ENCODE results near the gene DCAKD. TPM values are rescaled to one million over a fixed set of nuclear protein-coding genes. Genes with fewer than 3 reads are reported as not detected.

Gene DCAKD
- total RNA-seq, 1 experiment from 2014 or later, result 57.7 TPM

DNA sequence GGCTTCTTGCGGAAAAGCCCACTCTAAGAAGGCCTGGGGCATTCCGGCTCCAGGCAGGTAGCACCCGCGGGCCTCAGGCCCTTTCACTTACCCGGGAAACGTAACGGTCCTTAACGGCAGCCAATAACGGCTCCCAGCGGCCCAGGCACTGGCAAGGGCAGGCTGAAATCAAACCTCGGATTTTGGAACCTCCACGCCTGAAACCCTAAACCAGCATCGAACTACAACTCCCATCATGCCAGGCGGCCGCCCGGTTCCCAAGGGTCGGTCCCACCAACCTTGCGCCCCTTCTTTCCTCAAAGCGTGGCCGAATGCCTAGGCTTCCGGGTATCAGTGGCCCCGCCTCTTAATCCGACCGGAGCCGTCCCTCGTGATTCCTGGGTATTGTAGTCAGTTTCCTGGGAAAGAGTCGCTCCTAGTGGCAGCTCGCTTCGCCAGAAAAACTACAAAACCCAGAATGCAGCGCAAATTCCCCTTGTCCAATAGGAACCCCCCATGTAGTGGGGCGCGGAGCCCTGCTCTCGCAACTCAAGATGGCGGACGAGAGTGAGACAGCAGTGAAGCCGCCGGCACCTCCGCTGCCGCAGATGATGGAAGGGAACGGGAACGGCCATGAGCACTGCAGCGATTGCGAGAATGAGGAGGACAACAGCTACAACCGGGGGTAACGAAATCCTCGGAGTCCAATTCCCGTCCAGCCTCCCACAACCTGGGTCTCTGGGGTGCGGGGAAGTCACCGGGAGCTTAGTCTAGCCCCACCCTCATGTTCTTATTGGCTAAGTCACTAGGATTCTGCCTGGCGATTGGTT lies 9.6 kb upstream of the DCAKD start, which contains the start of gene NMT1 (continued):
- TF ChIP-seq, protein P1, sequence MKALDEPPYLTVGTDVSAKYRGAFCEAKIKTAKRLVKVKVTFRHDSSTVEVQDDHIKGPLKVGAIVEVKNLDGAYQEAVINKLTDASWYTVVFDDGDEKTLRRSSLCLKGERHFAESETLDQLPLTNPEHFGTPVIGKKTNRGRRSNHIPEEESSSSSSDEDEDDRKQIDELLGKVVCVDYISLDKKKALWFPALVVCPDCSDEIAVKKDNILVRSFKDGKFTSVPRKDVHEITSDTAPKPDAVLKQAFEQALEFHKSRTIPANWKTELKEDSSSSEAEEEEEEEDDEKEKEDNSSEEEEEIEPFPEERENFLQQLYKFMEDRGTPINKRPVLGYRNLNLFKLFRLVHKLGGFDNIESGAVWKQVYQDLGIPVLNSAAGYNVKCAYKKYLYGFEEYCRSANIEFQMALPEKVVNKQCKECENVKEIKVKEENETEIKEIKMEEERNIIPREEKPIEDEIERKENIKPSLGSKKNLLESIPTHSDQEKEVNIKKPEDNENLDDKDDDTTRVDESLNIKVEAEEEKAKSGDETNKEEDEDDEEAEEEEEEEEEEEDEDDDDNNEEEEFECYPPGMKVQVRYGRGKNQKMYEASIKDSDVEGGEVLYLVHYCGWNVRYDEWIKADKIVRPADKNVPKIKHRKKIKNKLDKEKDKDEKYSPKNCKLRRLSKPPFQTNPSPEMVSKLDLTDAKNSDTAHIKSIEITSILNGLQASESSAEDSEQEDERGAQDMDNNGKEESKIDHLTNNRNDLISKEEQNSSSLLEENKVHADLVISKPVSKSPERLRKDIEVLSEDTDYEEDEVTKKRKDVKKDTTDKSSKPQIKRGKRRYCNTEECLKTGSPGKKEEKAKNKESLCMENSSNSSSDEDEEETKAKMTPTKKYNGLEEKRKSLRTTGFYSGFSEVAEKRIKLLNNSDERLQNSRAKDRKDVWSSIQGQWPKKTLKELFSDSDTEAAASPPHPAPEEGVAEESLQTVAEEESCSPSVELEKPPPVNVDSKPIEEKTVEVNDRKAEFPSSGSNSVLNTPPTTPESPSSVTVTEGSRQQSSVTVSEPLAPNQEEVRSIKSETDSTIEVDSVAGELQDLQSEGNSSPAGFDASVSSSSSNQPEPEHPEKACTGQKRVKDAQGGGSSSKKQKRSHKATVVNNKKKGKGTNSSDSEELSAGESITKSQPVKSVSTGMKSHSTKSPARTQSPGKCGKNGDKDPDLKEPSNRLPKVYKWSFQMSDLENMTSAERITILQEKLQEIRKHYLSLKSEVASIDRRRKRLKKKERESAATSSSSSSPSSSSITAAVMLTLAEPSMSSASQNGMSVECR (CRISPR knock-in tag; IDR thresholded peaks at IDR 0.05; ENCODE audit: borderline replicate concordance), result 0 out of 2 replicates have a peak, but pooled peaks have one; percentile 18
- TF ChIP-seq, protein P2, sequence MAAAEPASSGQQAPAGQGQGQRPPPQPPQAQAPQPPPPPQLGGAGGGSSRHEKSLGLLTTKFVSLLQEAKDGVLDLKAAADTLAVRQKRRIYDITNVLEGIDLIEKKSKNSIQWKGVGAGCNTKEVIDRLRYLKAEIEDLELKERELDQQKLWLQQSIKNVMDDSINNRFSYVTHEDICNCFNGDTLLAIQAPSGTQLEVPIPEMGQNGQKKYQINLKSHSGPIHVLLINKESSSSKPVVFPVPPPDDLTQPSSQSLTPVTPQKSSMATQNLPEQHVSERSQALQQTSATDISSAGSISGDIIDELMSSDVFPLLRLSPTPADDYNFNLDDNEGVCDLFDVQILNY (CRISPR knock-in tag; IDR thresholded peaks at IDR 0.05), result no peak
- peak; percentile 35; the same call in 1 of the 2 replicates for TF ChIP-seq FOXK1 (CRISPR knock-in tag; IDR thresholded peaks at IDR 0.05)
- TF ChIP-seq, protein P3, sequence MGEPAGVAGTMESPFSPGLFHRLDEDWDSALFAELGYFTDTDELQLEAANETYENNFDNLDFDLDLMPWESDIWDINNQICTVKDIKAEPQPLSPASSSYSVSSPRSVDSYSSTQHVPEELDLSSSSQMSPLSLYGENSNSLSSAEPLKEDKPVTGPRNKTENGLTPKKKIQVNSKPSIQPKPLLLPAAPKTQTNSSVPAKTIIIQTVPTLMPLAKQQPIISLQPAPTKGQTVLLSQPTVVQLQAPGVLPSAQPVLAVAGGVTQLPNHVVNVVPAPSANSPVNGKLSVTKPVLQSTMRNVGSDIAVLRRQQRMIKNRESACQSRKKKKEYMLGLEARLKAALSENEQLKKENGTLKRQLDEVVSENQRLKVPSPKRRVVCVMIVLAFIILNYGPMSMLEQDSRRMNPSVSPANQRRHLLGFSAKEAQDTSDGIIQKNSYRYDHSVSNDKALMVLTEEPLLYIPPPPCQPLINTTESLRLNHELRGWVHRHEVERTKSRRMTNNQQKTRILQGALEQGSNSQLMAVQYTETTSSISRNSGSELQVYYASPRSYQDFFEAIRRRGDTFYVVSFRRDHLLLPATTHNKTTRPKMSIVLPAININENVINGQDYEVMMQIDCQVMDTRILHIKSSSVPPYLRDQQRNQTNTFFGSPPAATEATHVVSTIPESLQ (CRISPR knock-in tag; IDR thresholded peaks at IDR 0.05), result no peak
- no peak for TF ChIP-seq OVOL2 (CRISPR knock-in tag; IDR thresholded peaks at IDR 0.05; ENCODE audit: borderline replicate concordance)
- TF ChIP-seq, protein P4, sequence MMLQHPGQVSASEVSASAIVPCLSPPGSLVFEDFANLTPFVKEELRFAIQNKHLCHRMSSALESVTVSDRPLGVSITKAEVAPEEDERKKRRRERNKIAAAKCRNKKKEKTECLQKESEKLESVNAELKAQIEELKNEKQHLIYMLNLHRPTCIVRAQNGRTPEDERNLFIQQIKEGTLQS (CRISPR knock-in tag; conservative IDR thresholded peaks at IDR 0.05), result no peak
- TF ChIP-seq, protein P5, sequence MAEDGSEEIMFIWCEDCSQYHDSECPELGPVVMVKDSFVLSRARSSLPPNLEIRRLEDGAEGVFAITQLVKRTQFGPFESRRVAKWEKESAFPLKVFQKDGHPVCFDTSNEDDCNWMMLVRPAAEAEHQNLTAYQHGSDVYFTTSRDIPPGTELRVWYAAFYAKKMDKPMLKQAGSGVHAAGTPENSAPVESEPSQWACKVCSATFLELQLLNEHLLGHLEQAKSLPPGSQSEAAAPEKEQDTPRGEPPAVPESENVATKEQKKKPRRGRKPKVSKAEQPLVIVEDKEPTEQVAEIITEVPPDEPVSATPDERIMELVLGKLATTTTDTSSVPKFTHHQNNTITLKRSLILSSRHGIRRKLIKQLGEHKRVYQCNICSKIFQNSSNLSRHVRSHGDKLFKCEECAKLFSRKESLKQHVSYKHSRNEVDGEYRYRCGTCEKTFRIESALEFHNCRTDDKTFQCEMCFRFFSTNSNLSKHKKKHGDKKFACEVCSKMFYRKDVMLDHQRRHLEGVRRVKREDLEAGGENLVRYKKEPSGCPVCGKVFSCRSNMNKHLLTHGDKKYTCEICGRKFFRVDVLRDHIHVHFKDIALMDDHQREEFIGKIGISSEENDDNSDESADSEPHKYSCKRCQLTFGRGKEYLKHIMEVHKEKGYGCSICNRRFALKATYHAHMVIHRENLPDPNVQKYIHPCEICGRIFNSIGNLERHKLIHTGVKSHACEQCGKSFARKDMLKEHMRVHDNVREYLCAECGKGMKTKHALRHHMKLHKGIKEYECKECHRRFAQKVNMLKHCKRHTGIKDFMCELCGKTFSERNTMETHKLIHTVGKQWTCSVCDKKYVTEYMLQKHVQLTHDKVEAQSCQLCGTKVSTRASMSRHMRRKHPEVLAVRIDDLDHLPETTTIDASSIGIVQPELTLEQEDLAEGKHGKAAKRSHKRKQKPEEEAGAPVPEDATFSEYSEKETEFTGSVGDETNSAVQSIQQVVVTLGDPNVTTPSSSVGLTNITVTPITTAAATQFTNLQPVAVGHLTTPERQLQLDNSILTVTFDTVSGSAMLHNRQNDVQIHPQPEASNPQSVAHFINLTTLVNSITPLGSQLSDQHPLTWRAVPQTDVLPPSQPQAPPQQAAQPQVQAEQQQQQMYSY (CRISPR knock-in tag; IDR thresholded peaks at IDR 0.05), result peak; percentile 59; the same call in 1 of the 2 replicates
- no peak for TF ChIP-seq ZNF138 (CRISPR knock-in tag; conservative IDR thresholded peaks at IDR 0.05)
- TF ChIP-seq ZNF396 (CRISPR knock-in tag; IDR thresholded peaks at IDR 0.05; ENCODE audit: borderline replicate concordance), result no peak
- no peak for TF ChIP-seq GRHL2 (CRISPR knock-in tag; IDR thresholded peaks at IDR 0.05; ENCODE audit: insufficient replicate concordance, severe bottlenecking)
- TF ChIP-seq, protein P6, sequence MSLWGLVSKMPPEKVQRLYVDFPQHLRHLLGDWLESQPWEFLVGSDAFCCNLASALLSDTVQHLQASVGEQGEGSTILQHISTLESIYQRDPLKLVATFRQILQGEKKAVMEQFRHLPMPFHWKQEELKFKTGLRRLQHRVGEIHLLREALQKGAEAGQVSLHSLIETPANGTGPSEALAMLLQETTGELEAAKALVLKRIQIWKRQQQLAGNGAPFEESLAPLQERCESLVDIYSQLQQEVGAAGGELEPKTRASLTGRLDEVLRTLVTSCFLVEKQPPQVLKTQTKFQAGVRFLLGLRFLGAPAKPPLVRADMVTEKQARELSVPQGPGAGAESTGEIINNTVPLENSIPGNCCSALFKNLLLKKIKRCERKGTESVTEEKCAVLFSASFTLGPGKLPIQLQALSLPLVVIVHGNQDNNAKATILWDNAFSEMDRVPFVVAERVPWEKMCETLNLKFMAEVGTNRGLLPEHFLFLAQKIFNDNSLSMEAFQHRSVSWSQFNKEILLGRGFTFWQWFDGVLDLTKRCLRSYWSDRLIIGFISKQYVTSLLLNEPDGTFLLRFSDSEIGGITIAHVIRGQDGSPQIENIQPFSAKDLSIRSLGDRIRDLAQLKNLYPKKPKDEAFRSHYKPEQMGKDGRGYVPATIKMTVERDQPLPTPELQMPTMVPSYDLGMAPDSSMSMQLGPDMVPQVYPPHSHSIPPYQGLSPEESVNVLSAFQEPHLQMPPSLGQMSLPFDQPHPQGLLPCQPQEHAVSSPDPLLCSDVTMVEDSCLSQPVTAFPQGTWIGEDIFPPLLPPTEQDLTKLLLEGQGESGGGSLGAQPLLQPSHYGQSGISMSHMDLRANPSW (CRISPR knock-in tag; conservative IDR thresholded peaks at IDR 0.05; ENCODE audit: low read depth), result no peak
- no peak for TF ChIP-seq ZNF416 (CRISPR knock-in tag; IDR thresholded peaks at IDR 0.05)
- no peak for TF ChIP-seq ZNF232 (CRISPR knock-in tag; IDR thresholded peaks at IDR 0.05)
- TF ChIP-seq HMGA2 (CRISPR knock-in tag; IDR thresholded peaks at IDR 0.05), result no peak
- no peak for TF ChIP-seq FOXJ3 (CRISPR knock-in tag; IDR thresholded peaks at IDR 0.05; ENCODE audit: borderline replicate concordance)
- TF ChIP-seq CREB1 (CRISPR knock-in tag; IDR thresholded peaks at IDR 0.05), result no peak
- TF ChIP-seq, protein P7, sequence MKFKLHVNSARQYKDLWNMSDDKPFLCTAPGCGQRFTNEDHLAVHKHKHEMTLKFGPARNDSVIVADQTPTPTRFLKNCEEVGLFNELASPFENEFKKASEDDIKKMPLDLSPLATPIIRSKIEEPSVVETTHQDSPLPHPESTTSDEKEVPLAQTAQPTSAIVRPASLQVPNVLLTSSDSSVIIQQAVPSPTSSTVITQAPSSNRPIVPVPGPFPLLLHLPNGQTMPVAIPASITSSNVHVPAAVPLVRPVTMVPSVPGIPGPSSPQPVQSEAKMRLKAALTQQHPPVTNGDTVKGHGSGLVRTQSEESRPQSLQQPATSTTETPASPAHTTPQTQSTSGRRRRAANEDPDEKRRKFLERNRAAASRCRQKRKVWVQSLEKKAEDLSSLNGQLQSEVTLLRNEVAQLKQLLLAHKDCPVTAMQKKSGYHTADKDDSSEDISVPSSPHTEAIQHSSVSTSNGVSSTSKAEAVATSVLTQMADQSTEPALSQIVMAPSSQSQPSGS (CRISPR knock-in tag; IDR thresholded peaks at IDR 0.05; ENCODE audit: borderline replicate concordance, low read depth), result no peak
- TF ChIP-seq, protein P8, sequence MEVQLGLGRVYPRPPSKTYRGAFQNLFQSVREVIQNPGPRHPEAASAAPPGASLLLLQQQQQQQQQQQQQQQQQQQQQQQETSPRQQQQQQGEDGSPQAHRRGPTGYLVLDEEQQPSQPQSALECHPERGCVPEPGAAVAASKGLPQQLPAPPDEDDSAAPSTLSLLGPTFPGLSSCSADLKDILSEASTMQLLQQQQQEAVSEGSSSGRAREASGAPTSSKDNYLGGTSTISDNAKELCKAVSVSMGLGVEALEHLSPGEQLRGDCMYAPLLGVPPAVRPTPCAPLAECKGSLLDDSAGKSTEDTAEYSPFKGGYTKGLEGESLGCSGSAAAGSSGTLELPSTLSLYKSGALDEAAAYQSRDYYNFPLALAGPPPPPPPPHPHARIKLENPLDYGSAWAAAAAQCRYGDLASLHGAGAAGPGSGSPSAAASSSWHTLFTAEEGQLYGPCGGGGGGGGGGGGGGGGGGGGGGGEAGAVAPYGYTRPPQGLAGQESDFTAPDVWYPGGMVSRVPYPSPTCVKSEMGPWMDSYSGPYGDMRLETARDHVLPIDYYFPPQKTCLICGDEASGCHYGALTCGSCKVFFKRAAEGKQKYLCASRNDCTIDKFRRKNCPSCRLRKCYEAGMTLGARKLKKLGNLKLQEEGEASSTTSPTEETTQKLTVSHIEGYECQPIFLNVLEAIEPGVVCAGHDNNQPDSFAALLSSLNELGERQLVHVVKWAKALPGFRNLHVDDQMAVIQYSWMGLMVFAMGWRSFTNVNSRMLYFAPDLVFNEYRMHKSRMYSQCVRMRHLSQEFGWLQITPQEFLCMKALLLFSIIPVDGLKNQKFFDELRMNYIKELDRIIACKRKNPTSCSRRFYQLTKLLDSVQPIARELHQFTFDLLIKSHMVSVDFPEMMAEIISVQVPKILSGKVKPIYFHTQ (CRISPR knock-in tag; IDR thresholded peaks at IDR 0.05), result no peak
- TF ChIP-seq ZNF423 (CRISPR knock-in tag; IDR thresholded peaks at IDR 0.05), result no peak
